Measurements from ENCODE around the gene VWF.

The VWF gene

DNA sequence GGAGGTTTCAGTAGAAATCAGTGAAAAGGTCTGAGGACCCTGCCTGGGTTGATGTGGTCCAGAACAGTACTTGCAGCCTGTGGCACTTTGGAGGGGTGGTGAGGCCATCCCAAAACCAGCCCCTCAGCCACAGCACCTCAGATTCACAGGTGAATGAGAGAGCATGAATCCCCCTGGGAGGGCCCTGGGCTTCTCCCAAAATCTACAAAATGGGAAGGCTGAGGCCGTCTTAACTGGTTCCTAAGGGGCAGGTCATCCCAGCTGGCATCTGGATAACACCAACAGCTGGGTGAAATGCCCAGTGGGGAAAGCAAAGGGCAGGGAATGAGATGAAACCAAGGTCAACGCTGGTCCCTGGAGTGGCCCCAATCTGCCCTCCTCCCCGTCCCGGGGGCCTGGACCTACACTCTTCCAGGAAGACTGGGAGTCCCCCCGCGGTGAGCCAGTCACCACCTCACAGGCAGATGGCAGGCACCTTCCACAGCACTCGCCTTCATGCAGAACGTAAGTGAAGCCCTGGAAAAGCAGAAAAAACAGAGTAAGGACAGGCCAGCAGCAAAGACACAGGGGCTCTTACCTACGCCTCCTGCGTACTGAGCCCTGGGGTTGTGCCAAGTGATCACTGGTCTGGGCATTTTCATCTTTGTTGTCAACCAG lies 153.1 kb downstream of the VWF start:
- H3K4me3 ChIP-seq (ENCODE audit: low read depth in 1 of 5, low read length in 5 of 5) = no peak overlapping the region
- H3K36me3 ChIP-seq (ENCODE audit: control insufficient read depth in 5 of 5, insufficient read depth in 5 of 5, low read length in 5 of 5) = peaks cover 0 to 72% (median 59%) of the 10 kb centered on the region in 5 donors

DNA sequence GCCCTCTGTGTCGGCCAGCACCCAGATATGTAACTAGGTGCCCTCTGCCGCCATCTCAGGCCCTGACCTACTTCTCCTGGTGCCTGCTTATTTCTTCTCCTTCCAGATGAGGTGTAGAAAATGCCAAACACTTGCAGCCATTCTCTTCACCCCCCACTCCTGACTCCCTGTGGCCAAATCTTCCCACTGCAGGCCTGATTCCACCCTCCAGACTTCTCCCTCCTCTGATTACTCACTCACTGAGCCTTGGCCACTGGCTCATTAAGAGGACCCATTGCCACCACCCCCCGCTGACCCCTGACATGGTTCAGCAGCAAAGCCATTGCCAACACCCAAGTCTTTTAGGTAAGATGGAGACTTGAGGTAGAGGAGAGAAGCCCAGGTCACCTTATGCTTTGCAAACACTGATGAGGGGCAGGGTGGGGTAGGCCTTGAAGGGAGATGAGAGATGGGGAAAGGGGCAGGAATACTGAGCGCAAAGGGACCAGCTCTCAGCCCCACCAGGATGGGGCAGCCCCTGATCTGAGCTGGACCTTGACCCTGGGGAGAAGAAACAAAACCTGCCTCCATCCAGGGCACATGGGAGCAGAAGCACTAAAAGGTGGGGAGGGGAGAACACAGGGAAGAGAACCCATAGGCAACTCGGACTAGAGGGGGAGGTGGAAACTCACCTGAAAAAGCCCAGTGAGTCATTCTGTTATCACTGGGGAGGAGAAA lies 154.3 kb downstream of the VWF start:
- Histone ChIP-seq H3K36me3 (ENCODE audit: control insufficient read depth in 5 of 5, insufficient read depth in 5 of 5, low read length in 5 of 5) (peaks cover 0 to 68% (median 49%) of the 10 kb centered on the region in 5 donors), H3K9me3 (ENCODE audit: control insufficient read depth in 5 of 5, low read length in 5 of 5) (no peaks in the 10 kb centered on the region), H3K4me3 (ENCODE audit: low read depth in 1 of 5, low read length in 5 of 5) (no peak overlapping the region), H3K27ac (ENCODE audit: low read depth, low read length) (no peak overlapping the region), H3K27me3 (ENCODE audit: control insufficient read depth in 5 of 5, insufficient read depth in 4 of 5, low read length in 5 of 5) (peaks cover 0 to 7% (median 2%) of the 10 kb centered on the region in 5 donors), H3K9ac (ENCODE audit: low read length in 5 of 5) (no peak overlapping the region), H3K4me1 (ENCODE audit: control insufficient read depth in 5 of 5, insufficient read depth in 5 of 5, low read length in 5 of 5) (peaks cover 0 to 17% (median 5%) of the 10 kb centered on the region in 5 donors)

More for the DNA sequence above, 153.1 kb downstream of the VWF start:
- Histone ChIP-seq H3K27ac (ENCODE audit: low read depth, low read length) (no peak overlapping the region), H3K27me3 (ENCODE audit: control insufficient read depth in 5 of 5, insufficient read depth in 4 of 5, low read length in 5 of 5) (peaks cover 0 to 6% (median 3%) of the 10 kb centered on the region in 5 donors), H3K4me1 (ENCODE audit: control insufficient read depth in 5 of 5, insufficient read depth in 5 of 5, low read length in 5 of 5) (peaks cover 0 to 29% (median 5%) of the 10 kb centered on the region in 5 donors), H3K9me3 (ENCODE audit: control insufficient read depth in 5 of 5, low read length in 5 of 5) (no peaks in the 10 kb centered on the region), H3K9ac (ENCODE audit: low read length in 5 of 5) (no peak overlapping the region)

DNA sequence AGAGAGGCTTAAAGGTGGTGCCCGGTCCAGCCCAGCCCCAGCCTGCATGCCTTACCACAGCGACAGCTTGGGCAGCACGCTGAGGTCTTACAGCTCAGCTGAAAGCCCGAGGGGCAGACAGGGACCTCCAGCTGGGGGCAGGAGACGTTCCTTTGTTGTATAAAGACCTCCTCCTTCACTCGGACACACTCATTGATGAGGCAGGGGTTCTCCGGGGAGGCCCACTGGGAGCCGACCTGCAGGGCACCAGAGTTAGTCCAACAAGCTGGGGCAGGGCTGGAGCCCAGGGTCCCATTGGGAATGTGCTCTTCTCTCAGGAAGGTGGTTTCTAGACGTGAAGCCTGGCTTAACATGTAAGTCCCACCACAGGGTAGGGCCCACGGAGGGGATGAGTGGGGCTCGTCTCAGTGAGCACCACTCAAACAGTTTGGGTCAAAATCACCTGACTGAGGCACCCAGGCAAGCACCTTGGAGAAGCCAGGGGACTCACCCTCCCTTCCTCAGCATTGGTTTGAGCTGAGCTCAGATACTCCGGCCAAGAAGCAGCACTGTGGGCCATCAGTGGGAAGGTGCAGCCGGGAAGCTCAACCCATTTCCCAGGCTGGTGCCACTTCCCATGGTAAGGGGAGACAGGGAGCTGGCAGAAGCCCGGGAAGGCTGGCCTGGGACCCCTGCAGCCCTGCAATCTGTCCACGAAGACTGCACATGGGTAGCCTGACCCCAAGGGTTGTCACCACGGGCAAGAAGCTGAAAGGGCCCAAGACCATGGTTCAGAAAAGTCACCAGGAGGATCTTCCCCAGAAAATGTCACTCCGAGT lies 155.1 kb downstream of the VWF start:
- Histone ChIP-seq H3K27me3 (ENCODE audit: control insufficient read depth in 5 of 5, insufficient read depth in 4 of 5, low read length in 5 of 5) (peaks cover 0 to 6% (median 5%) of the 10 kb centered on the region in 5 donors), H3K4me1 (ENCODE audit: control insufficient read depth in 5 of 5, insufficient read depth in 5 of 5, low read length in 5 of 5) (peaks cover 0 to 10% (median 2%) of the 10 kb centered on the region in 5 donors), H3K9ac (ENCODE audit: low read length in 5 of 5) (no peak overlapping the region), H3K36me3 (ENCODE audit: control insufficient read depth in 5 of 5, insufficient read depth in 5 of 5, low read length in 5 of 5) (peaks cover 0 to 69% (median 47%) of the 10 kb centered on the region in 5 donors), H3K27ac (ENCODE audit: low read depth, low read length) (no peak overlapping the region), H3K9me3 (ENCODE audit: control insufficient read depth in 5 of 5, low read length in 5 of 5) (no peaks in the 10 kb centered on the region), H3K4me3 (ENCODE audit: low read depth in 1 of 5, low read length in 5 of 5) (no peak overlapping the region)

DNA sequence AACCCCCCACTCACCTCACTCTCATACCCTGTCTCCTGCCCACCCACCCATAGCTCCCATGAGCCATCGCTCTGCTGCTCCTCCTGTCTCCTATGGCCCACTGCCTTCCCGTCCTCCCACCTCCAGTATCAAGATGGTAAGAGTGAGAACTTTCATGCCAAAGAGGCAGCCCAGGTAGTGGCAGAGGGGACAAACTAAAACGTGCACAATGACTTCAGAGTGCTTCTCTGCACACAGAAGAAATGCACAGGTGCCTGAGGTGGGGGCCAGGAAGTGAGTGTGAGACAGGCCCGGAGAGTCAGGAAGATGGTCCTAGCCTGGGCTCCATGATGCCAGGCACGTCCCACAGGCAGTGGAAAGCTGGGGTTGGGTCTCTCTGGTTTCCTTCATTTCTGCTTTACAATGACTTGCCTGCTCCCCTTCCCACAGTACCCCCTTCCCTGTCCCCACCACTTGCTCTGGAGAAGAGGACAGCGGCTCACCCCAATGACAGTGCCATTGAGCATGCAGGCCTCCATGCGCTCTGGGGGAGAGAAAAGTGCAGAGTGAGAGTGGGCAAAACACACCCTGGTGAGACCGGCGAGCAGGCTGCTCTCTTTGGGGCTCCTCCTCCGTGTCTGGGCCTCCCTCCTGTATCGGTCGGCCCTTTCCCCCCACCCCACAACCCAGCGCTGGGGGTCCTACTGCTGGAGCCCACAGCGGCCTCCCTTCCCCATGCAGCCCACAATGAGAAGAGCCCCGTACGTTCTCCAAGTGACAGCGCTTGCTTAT lies 156.6 kb downstream of the VWF start:
- no peaks in the 10 kb centered on the region for H3K4me1 ChIP-seq (ENCODE audit: control insufficient read depth in 5 of 5, insufficient read depth in 5 of 5, low read length in 5 of 5)
- no peak overlapping the region for H3K4me3 ChIP-seq (ENCODE audit: low read depth in 1 of 5, low read length in 5 of 5)
- no peak overlapping the region for H3K9ac ChIP-seq (ENCODE audit: low read length in 5 of 5)
- H3K36me3 ChIP-seq (ENCODE audit: control insufficient read depth in 5 of 5, insufficient read depth in 5 of 5, low read length in 5 of 5) = peaks cover 0 to 67% (median 39%) of the 10 kb centered on the region in 5 donors
- no peak overlapping the region for H3K27ac ChIP-seq (ENCODE audit: low read depth, low read length)
- peaks cover 0 to 6% (median 4%) of the 10 kb centered on the region in 5 donors for H3K27me3 ChIP-seq (ENCODE audit: control insufficient read depth in 5 of 5, insufficient read depth in 4 of 5, low read length in 5 of 5)
- H3K9me3 ChIP-seq (ENCODE audit: control insufficient read depth in 5 of 5, low read length in 5 of 5) = no peaks in the 10 kb centered on the region

DNA sequence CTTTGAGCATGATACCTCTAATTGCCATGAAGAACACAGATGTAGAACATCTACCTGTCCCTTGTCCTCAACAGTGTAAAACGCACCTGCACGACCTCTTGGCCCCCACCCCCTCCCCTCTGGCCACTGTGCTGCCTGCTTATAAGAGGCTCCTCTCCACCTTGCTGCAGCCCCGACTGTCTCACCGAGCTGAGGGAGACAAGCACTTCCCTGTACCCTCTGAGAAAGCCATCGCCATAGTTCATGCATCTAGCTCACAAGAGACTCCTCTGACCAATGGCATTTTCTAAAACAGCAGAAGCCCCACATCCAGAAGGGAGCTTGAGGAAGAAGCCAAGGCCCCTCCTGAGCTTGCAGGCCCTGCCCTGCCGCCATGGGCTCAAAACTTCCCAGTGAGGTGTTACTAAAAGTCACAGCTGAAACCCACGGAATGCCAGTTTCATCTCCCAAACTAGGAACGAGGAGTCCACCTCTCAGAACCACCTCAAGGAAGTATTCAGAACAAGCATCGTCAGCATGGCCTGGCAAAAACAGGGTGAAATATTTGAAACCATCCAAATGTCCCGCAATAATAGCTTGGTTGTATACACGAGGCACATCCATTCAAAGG lies 157.9 kb downstream of the VWF start:
- Histone ChIP-seq H3K36me3 (ENCODE audit: control insufficient read depth in 5 of 5, insufficient read depth in 5 of 5, low read length in 5 of 5) (peaks cover 0 to 56% (median 33%) of the 10 kb centered on the region in 5 donors), H3K27me3 (ENCODE audit: control insufficient read depth in 5 of 5, insufficient read depth in 4 of 5, low read length in 5 of 5) (peaks cover 0 to 4% (median 3%) of the 10 kb centered on the region in 5 donors), H3K4me3 (ENCODE audit: low read depth in 1 of 5, low read length in 5 of 5) (no peak overlapping the region), H3K9ac (ENCODE audit: low read length in 5 of 5) (no peak overlapping the region), H3K9me3 (ENCODE audit: control insufficient read depth in 5 of 5, low read length in 5 of 5) (no peaks in the 10 kb centered on the region), H3K27ac (ENCODE audit: low read depth, low read length) (no peak overlapping the region), H3K4me1 (ENCODE audit: control insufficient read depth in 5 of 5, insufficient read depth in 5 of 5, low read length in 5 of 5) (no peaks in the 10 kb centered on the region)

DNA sequence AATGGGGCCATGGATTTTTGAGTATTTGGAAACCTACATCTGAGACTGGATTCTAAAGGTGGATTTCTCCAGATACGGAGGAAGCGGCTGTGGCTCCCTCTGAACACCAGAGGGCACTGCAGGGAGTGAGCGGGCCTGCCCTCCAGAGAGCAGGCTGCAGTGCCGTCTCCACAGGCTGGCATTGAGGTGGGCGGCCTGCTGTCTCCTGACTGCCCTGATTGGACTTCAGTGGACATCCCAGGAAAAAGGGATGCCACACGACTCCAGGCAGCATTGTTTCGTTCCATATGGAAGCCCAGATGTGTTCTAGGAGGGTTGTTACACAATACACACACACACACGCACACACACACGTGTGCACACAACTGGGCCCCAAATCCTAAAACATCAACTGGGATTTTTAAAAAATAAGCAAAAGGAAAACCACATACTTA lies 158.5 kb downstream of the VWF start:
- no peaks in the 10 kb centered on the region for H3K9me3 ChIP-seq (ENCODE audit: control insufficient read depth in 5 of 5, low read length in 5 of 5)
- H3K27me3 ChIP-seq (ENCODE audit: control insufficient read depth in 5 of 5, insufficient read depth in 4 of 5, low read length in 5 of 5) = peaks cover 0 to 4% (median 3%) of the 10 kb centered on the region in 5 donors
- no peak overlapping the region for H3K9ac ChIP-seq (ENCODE audit: low read length in 5 of 5)
- peaks cover 0 to 50% (median 26%) of the 10 kb centered on the region in 5 donors for H3K36me3 ChIP-seq (ENCODE audit: control insufficient read depth in 5 of 5, insufficient read depth in 5 of 5, low read length in 5 of 5)
- no peak overlapping the region for H3K4me3 ChIP-seq (ENCODE audit: low read depth in 1 of 5, low read length in 5 of 5)
- no peak overlapping the region for H3K27ac ChIP-seq (ENCODE audit: low read depth, low read length)
- no peaks in the 10 kb centered on the region for H3K4me1 ChIP-seq (ENCODE audit: control insufficient read depth in 5 of 5, insufficient read depth in 5 of 5, low read length in 5 of 5)

DNA sequence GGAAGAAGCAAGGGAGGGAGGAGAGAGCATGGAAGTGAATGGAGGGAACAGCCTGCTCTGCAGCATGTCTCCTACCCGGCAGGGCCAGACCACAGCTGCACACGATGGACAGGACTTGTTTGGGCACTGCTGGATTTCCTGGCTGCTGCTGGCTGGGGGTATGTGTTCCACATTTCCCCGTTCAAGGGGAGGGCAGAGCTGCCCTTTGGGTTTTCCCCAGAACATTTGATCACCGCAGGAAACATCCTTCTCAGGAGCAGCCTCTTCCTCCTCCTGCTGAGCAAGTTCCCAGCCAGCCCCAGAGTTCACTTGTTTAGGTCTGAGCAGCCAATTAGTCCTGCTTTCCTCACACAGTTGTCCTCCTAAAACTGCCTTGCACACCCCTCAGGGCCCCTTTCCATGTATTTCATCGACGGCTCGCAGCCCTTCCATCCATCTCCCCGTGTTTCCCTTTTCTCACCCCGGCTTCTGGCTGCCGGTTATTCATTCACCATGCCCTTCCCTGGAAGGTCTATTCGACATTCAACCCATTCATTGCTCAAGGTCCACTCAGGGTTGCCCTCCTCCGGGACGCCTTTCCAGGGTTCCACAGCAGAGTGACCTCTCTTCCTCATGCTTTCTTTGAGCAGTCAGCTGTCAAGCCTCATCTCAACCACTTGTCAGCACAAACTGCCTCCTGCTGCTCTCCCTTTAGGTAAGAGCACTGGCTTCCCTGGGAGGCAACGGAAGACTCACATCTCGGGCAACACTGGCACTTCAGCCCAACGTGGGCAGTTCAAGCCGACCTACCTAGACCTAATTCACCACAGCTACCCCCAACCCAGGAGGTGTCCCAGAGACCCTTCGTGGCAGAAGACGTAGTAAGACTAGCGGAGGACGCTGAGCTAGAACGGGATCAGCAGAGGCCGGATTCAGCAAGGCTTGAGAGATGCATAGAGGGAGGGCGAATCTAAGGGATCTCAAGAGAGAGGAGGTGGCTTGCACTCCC lies 159.3 kb downstream of the VWF start:
- H3K27me3 ChIP-seq (ENCODE audit: control insufficient read depth in 5 of 5, insufficient read depth in 4 of 5, low read length in 5 of 5) = peaks cover 0 to 4% (median 3%) of the 10 kb centered on the region in 5 donors
- H3K9ac ChIP-seq (ENCODE audit: low read length in 5 of 5) = no peak overlapping the region
- H3K4me3 ChIP-seq (ENCODE audit: low read depth in 1 of 5, low read length in 5 of 5) = no peak overlapping the region
- H3K4me1 ChIP-seq (ENCODE audit: control insufficient read depth in 5 of 5, insufficient read depth in 5 of 5, low read length in 5 of 5) = no peaks in the 10 kb centered on the region
- H3K27ac ChIP-seq (ENCODE audit: low read depth, low read length) = no peak overlapping the region
- no peaks in the 10 kb centered on the region for H3K9me3 ChIP-seq (ENCODE audit: control insufficient read depth in 5 of 5, low read length in 5 of 5)
- H3K36me3 ChIP-seq (ENCODE audit: control insufficient read depth in 5 of 5, insufficient read depth in 5 of 5, low read length in 5 of 5) = peaks cover 0 to 42% (median 20%) of the 10 kb centered on the region in 5 donors

DNA sequence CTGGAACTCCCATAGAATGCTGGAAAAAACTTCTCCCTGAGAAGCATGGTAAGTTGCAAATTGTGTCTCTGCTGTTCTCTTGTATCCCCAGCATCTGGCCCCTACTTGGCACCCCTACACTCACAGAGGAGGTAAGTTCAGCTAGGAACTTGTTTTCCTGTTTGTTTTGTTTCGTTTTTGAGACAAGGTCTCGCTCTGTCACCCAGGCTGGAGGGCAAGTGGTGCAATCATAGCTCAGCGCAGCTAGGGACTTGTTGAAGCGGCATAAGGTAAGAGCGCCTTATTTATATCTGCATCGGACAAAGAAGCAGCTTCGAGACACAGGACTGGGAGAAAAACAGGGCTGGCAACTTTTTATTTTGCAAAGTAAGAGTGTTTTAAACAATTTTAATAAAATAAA lies 161.0 kb downstream of the VWF start:
- no peaks in the 10 kb centered on the region for H3K4me1 ChIP-seq (ENCODE audit: control insufficient read depth in 5 of 5, insufficient read depth in 5 of 5, low read length in 5 of 5)
- no peak overlapping the region for H3K4me3 ChIP-seq (ENCODE audit: low read depth in 1 of 5, low read length in 5 of 5)
- peaks cover 0 to 25% (median 9%) of the 10 kb centered on the region in 5 donors for H3K36me3 ChIP-seq (ENCODE audit: control insufficient read depth in 5 of 5, insufficient read depth in 5 of 5, low read length in 5 of 5)
- no peaks in the 10 kb centered on the region for H3K9me3 ChIP-seq (ENCODE audit: control insufficient read depth in 5 of 5, low read length in 5 of 5)
- no peak overlapping the region for H3K27ac ChIP-seq (ENCODE audit: low read depth, low read length)
- peaks cover 0 to 4% (median 0%) of the 10 kb centered on the region in 5 donors for H3K27me3 ChIP-seq (ENCODE audit: control insufficient read depth in 5 of 5, insufficient read depth in 4 of 5, low read length in 5 of 5)
- no peak overlapping the region for H3K9ac ChIP-seq (ENCODE audit: low read length in 5 of 5)
